OCI-LY7 (cell line): Measurements from ENCODE around the gene ZNF431. TPM values are rescaled to one million over a fixed set of nuclear protein-coding genes. Genes with fewer than 3 reads are reported as not detected.
"Not testable (repeated sequence)": the region's sequence is repeated elsewhere in the genome, so short reads cannot be mapped to it uniquely, and the experiment has no call there.

Source experiments
- BruUV-seq: library from RNA; stranded (reverse); fragments of 400-500 nt; replicated peaks from 2 replicates; lab custom pipeline; 2021; lab: Mats Ljungman, UMichigan
- CTCF ChIA-PET: fragments of 300-600 bp; sonication (Branson Sonifier 250); formaldehyde crosslinking; loops from one replicate; lab custom pipeline; 2022; ENCODE audit warnings: antibody characterized with exemption; ENCODE audit not compliant: unreplicated experiment; lab: Charles Lee
- POLR2A ChIA-PET: fragments of 300-600 bp; sonication (Branson Sonifier 250); formaldehyde crosslinking; loops from one replicate; lab custom pipeline; 2022; ENCODE audit warnings: antibody characterized with exemption; lab: Charles Lee
- DNase-seq: peaks from one replicate; pipeline ENCODE4 v3.0.0-alpha.2; 2015; ENCODE audit warnings: low spot score
- H2AFZ ChIP-seq: fragments of 200-600 bp; sonication (generic), shearing (Covaris generic); 2 replicates; pipeline ENCODE4 v1.6.1; 2014; ENCODE audit warnings: mild to moderate bottlenecking, antibody characterized with exemption, low read length, moderate library complexity
- H3K27ac ChIP-seq: fragments of 200-600 bp; sonication (generic); 2 replicates; pipeline ENCODE4 v1.5.1; 2014; ENCODE audit warnings: mixed run types, low read depth, mild to moderate bottlenecking, moderate library complexity, low read length, inconsistent platforms; ENCODE audit not compliant: poor library complexity, severe bottlenecking
- H3K36me3 ChIP-seq: fragments of 200-600 bp; sonication (generic); 2 replicates; pipeline ENCODE4 v1.6.1; 2014; ENCODE audit warnings: mild to moderate bottlenecking, antibody characterized with exemption, low read length, moderate library complexity, mixed read lengths; ENCODE audit not compliant: insufficient read depth
- H3K4me1 ChIP-seq: fragments of 200-600 bp; sonication (generic); 2 replicates; pipeline ENCODE4 v1.5.1; 2014; ENCODE audit warnings: mild to moderate bottlenecking, low read length; ENCODE audit not compliant: insufficient read depth, poor library complexity, severe bottlenecking
- H3K4me2 ChIP-seq: fragments of 200-600 bp; sonication (generic); 2 replicates; pipeline ENCODE4 v1.6.1; 2014; ENCODE audit warnings: mild to moderate bottlenecking, low read length
- H3K4me3 ChIP-seq: fragments of 200-600 bp; sonication (generic); 2 replicates; pipeline ENCODE4 v1.5.1; 2014; ENCODE audit warnings: mild to moderate bottlenecking, low read depth, low read length; ENCODE audit not compliant: poor library complexity, severe bottlenecking
- H3K79me2 ChIP-seq: fragments of 200-600 bp; sonication (generic); 2 replicates; pipeline ENCODE4 v1.6.1; 2016; ENCODE audit warnings: low read depth, mild to moderate bottlenecking, low read length, moderate library complexity, mixed read lengths; ENCODE audit not compliant: insufficient read depth
- H3K9me2 ChIP-seq: fragments of 200-600 bp; sonication (generic); 2 replicates; pipeline ENCODE4 v1.6.1; 2016; ENCODE audit warnings: mild to moderate bottlenecking, low read length, mixed read lengths; ENCODE audit not compliant: insufficient read depth
- H3K9me3 ChIP-seq: fragments of 200-600 bp; sonication (generic); 2 replicates; pipeline ENCODE4 v1.6.1; 2014; ENCODE audit warnings: mild to moderate bottlenecking, mixed run types, low read length, mixed read lengths
- H4K20me1 ChIP-seq: fragments of 200-600 bp; sonication (generic); 2 replicates; pipeline ENCODE4 v1.6.1; 2014; ENCODE audit warnings: mild to moderate bottlenecking, antibody characterized with exemption, low read length, moderate library complexity, mixed read lengths; ENCODE audit not compliant: insufficient read depth
- CTCF ChIP-seq: fragments of 200-600 bp; sonication (generic); conservative IDR thresholded peaks from 2 replicates; pipeline ENCODE4 v1.5.1; 2014; ENCODE audit warnings: mild to moderate bottlenecking, antibody characterized with exemption, low read length, moderate library complexity, mixed read lengths
- EZH2phosphoT487 ChIP-seq: fragments of 200-600 bp; sonication (generic); IDR thresholded peaks from 2 replicates; pipeline ENCODE4 v1.6.1; 2018; ENCODE audit warnings: low read depth, borderline replicate concordance, mild to moderate bottlenecking, mixed run types, antibody characterized with exemption, low read length, moderate library complexity, mixed read lengths
- intact Hi-C: fragments of 100-400 bp; cut with micrococcal nuclease; formaldehyde crosslinking; loops from one replicate; pipeline ENCODE4 v1.10.0; 2022; ENCODE audit not compliant: unreplicated experiment
- total RNA-seq, 2 experiments: library from RNA; depleted of rRNA in 1 of 2; stranded (reverse); fragments of >200 nt in 1 of 2; shearing (Covaris generic) in 1 of 2; gene quantifications; 2 replicates each; pipeline ENCODE4 v1.2.3, GENCODE V29; 2014 to 2022

Gene ZNF431
- total RNA-seq, 2 experiments from 2014 or later: 26.6 to 34.5 TPM

GRCh38 chr19:21210037-21210621 is 68.3 kb downstream of the ZNF431 start:
- DNase-seq: no peak
- no peak for TF ChIP-seq CTCF
- no peak for TF ChIP-seq EZH2phosphoT487
- no peak overlapping the region for H3K4me3 ChIP-seq
- no peaks in the 10 kb centered on the region for H3K36me3 ChIP-seq
- intact Hi-C loops: no loop called here
- no peaks in the 10 kb centered on the region for H3K9me2 ChIP-seq
- no peak overlapping the region for H3K4me2 ChIP-seq
- no peaks in the 10 kb centered on the region for H4K20me1 ChIP-seq
- BruUV-seq: no TSS peak
- H3K4me1 ChIP-seq: no peaks in the 10 kb centered on the region
- no peak overlapping the region for H3K27ac ChIP-seq
- no peaks in the 10 kb centered on the region for H3K9me3 ChIP-seq
- H3K79me2 ChIP-seq: no peaks in the 10 kb centered on the region
- ChIA-PET CTCF (no interaction called here), POLR2A (no interaction called here)
- H2AFZ ChIP-seq: no peak overlapping the region

- CTCF ChIA-PET: no interaction called here
- POLR2A ChIA-PET: interaction anchor here (0.7 to 1.0 kb wide), 2 partner anchors 153 to 890 kb away, joined by 3 read pairs; no protein-coding TSS in a partner anchor
- Histone ChIP-seq H3K79me2 (no peaks in the 10 kb centered on the region), H3K9me2 (no peaks in the 10 kb centered on the region), H2AFZ (no peak overlapping the region), H4K20me1 (no peaks in the 10 kb centered on the region), H3K4me1 (no peaks in the 10 kb centered on the region), H3K4me2 (no peak overlapping the region), H3K27ac (no peak overlapping the region), H3K9me3 (no peaks in the 10 kb centered on the region), H3K4me3 (no peak overlapping the region), H3K36me3 (no peaks in the 10 kb centered on the region)
- DNase-seq: no peak
- no peak for TF ChIP-seq CTCF
- TF ChIP-seq EZH2phosphoT487: no peak
- intact Hi-C loops: no loop called here
- no TSS peak for BruUV-seq
Observed at GRCh38 chr19:21221693-21222092, 79.9 kb downstream of the ZNF431 start.

- H3K27ac ChIP-seq, H3K4me2 ChIP-seq, H2AFZ ChIP-seq, H3K9me3 ChIP-seq, H3K4me3 ChIP-seq, H3K79me2 ChIP-seq, H4K20me1 ChIP-seq, POLR2A ChIA-PET, intact Hi-C loops, H3K36me3 ChIP-seq, BruUV-seq, H3K4me1 ChIP-seq, H3K9me2 ChIP-seq, CTCF ChIA-PET: not testable (repeated sequence)
- DNase-seq: peak; percentile 19
Observed at GRCh38 chr19:21229938-21230337, 88.1 kb downstream of the ZNF431 start.
